DMS79 treated with DMSO at 0.1 percent for 48 hours (cell line): Measurements from ENCODE around the gene S100A12.

Experiments
- DNase-seq: peaks from one replicate; lab custom pipeline; 2025; lab: John Stamatoyannopoulos, UW

The S100A12 gene

GRCh38 chr1:153336650-153337049, 38.8 kb downstream of the S100A12 start:
- no peak for DNase-seq

- DNase-seq: no peak
Observed at GRCh38 chr1:153333902-153334301, 41.5 kb downstream of the S100A12 start.

GRCh38 chr1:153324912-153325311, 50.5 kb downstream of the S100A12 start:
- no peak for DNase-seq
